HS-27A (cell line): Measurements from ENCODE around the gene ZNFX1.
A peak's percentile ranks its signal among the peaks of the same experiment; 100 is the strongest.
"Not testable (repeated sequence)": the region's sequence is repeated elsewhere in the genome, so short reads cannot be mapped to it uniquely, and the experiment has no call there.

ENCODE experiments used
- DNase-seq: peaks from one replicate; pipeline ENCODE4 v3.0.0-alpha.2; 2012; ENCODE audit warnings: low read depth, missing footprints

ZNFX1 gene

GRCh38 chr20:49278036-49278817, at the start of gene ZNFX1:
Gene ZNFX1 (minus strand): TSS chr20:49278057. CDS start chr20:49275839, 2,218 bp downstream.
- peak; percentile 98 for DNase-seq

- DNase-seq = no peak
Observed at GRCh38 chr20:49326026-49326425, 48.2 kb upstream of the ZNFX1 start.

- DNase-seq = no peak
Observed at GRCh38 chr20:49324306-49324705, 46.4 kb upstream of the ZNFX1 start.

- no peak for DNase-seq
Observed at GRCh38 chr20:49323622-49324238, 45.9 kb upstream of the ZNFX1 start.

- DNase-seq = no peak
Observed at GRCh38 chr20:49320460-49320859, 42.6 kb upstream of the ZNFX1 start.

GRCh38 chr20:49319208-49319809, 41.5 kb upstream of the ZNFX1 start:
- no peak for DNase-seq

GRCh38 chr20:49318430-49319207, 40.8 kb upstream of the ZNFX1 start:
- DNase-seq = no peak

- DNase-seq = no peak
Observed at GRCh38 chr20:49318091-49318429, 40.2 kb upstream of the ZNFX1 start.

GRCh38 chr20:49316704-49317103, 38.8 kb upstream of the ZNFX1 start:
- no peak for DNase-seq

GRCh38 chr20:49315580-49315979, 37.7 kb upstream of the ZNFX1 start:
- no peak for DNase-seq

- DNase-seq = not testable (repeated sequence)
Observed at GRCh38 chr20:49314052-49314451, 36.2 kb upstream of the ZNFX1 start.

GRCh38 chr20:49313283-49313682, 35.4 kb upstream of the ZNFX1 start:
- DNase-seq = no peak

- no peak for DNase-seq
Observed at GRCh38 chr20:49312661-49313060, 34.8 kb upstream of the ZNFX1 start.

GRCh38 chr20:49310705-49311104, 32.8 kb upstream of the ZNFX1 start:
- no peak for DNase-seq

GRCh38 chr20:49308875-49309274, 31.0 kb upstream of the ZNFX1 start:
- no peak for DNase-seq

- DNase-seq = no peak
Observed at GRCh38 chr20:49306903-49307620, 29.2 kb upstream of the ZNFX1 start.

- DNase-seq = no peak
Observed at GRCh38 chr20:49303065-49303552, 25.3 kb upstream of the ZNFX1 start.

GRCh38 chr20:49297605-49298530, 20.0 kb upstream of the ZNFX1 start:
- DNase-seq = no peak

- not testable (repeated sequence) for DNase-seq
Observed at GRCh38 chr20:49294002-49294654, 16.3 kb upstream of the ZNFX1 start.

GRCh38 chr20:49293122-49293521, 15.3 kb upstream of the ZNFX1 start:
- no peak for DNase-seq
